ENCODE data around the gene PHKG2. TPM values are rescaled to one million over a fixed set of nuclear protein-coding genes. Genes with fewer than 3 reads are reported as not detected.
A peak's percentile ranks its signal among the peaks of the same experiment; 100 is the strongest.

The PHKG2 gene
- total RNA-seq, 1 donor from 2014 or later = 41.6 TPM

DNA sequence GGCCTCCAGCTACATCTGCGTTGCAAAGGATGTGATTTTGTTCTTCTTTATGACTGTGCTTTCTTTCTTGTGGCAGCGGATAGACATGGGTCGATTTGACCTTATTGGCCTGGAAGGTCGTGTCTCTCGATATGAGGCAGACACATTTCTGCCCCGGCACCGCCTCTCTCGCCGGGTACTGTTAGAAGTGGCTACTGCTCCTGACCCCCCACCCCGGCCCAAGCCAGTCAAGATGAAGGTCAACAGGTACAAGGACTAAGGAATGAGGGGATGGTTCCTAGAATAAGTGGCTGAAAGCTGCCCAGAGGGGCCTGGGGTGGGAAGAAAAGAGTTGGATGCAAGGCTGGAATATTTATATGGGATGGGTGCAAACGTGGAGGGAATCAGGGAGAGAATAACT is 28.1 kb upstream of the PHKG2 start:
- H3K9me3 Mint-ChIP-seq = no peaks in the 10 kb centered on the region
- no peak for DNase-seq (ENCODE audit: low spot score)
- H3K27ac Mint-ChIP-seq = no peak overlapping the region
- intact Hi-C loops (cut with micrococcal nuclease) = no loop called here
- H3K4me1 Mint-ChIP-seq (ENCODE audit: low read depth) = peaks cover 15% of the 10 kb centered on the region
- H3K36me3 Mint-ChIP-seq (ENCODE audit: low read depth) = peaks cover 86% of the 10 kb centered on the region
- no peak overlapping the region for H3K4me3 Mint-ChIP-seq (ENCODE audit: low read depth)
- no peaks in the 10 kb centered on the region for H3K27me3 Mint-ChIP-seq (ENCODE audit: low read depth)

DNA sequence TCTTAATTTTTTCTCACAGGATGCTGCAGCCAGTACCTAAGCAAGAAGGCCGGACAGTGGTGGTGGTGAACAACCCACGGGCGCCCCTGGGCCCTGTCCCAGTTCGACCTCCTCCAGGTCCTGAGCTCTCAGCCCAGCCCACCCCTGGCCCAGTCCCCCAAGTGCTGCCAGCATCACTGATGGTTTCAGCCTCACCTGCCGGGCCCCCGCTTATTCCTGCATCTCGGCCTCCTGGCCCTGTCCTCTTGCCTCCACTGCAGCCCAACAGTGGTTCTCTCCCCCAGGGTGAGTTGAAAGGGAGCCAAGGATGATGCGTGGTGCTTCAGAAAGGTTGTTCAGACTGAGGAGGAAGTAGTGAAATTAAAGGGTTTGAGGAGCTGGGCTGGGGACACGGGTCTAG is 27.5 kb upstream of the PHKG2 start:
- H3K4me1 Mint-ChIP-seq (ENCODE audit: low read depth) = peaks cover 12% of the 10 kb centered on the region
- intact Hi-C loops (cut with micrococcal nuclease) = no loop called here
- H3K27ac Mint-ChIP-seq = no peak overlapping the region
- no peaks in the 10 kb centered on the region for H3K27me3 Mint-ChIP-seq (ENCODE audit: low read depth)
- peaks cover 86% of the 10 kb centered on the region for H3K36me3 Mint-ChIP-seq (ENCODE audit: low read depth)
- H3K4me3 Mint-ChIP-seq (ENCODE audit: low read depth) = no peak overlapping the region
- DNase-seq (ENCODE audit: low spot score) = no peak
- no peaks in the 10 kb centered on the region for H3K9me3 Mint-ChIP-seq

DNA sequence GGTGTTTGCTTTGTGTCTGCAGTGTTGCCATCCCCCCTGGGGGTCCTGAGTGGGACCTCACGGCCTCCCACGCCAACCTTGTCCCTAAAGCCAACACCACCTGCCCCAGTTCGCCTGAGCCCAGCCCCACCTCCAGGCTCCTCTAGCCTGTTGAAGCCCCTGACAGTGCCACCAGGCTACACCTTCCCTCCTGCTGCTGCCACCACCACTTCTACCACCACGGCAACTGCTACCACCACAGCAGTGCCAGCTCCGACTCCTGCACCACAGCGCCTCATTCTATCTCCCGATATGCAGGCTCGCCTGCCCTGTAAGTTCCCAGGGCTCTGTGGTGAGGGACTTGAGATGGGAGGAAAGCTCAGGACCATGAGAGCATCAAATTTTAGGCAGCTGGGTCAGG is 27.1 kb upstream of the PHKG2 start:
- no peak for DNase-seq (ENCODE audit: low spot score)
- Mint-ChIP-seq H3K36me3 (ENCODE audit: low read depth) (peaks cover 86% of the 10 kb centered on the region), H3K4me1 (ENCODE audit: low read depth) (peaks cover 8% of the 10 kb centered on the region), H3K9me3 (no peaks in the 10 kb centered on the region), H3K27me3 (ENCODE audit: low read depth) (no peaks in the 10 kb centered on the region), H3K4me3 (ENCODE audit: low read depth) (no peak overlapping the region), H3K27ac (no peak overlapping the region)
- intact Hi-C loops (cut with micrococcal nuclease) = no loop called here

DNA sequence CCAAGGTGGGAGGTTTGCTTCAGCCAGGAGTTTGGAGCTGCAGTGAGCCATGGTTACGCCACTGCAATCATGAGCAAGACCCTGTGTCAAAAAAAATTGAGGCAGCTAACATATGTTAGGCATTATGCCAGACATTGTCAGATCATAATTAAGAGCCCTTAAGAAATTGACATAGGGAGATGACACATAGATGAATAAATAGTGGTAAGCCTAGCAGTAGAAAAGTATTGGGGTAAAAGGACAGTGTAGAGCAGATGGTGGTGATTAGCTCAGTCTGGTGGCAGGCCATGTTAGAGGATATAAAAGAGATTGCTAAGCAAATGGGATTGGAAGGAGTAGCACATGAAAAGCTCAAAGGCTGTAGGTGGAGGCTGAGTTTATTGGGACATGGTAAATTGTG is 26.6 kb upstream of the PHKG2 start:
- Mint-ChIP-seq H3K27ac (no peak overlapping the region), H3K27me3 (ENCODE audit: low read depth) (no peaks in the 10 kb centered on the region), H3K36me3 (ENCODE audit: low read depth) (peaks cover 83% of the 10 kb centered on the region), H3K9me3 (no peaks in the 10 kb centered on the region), H3K4me3 (ENCODE audit: low read depth) (no peak overlapping the region), H3K4me1 (ENCODE audit: low read depth) (peaks cover 3% of the 10 kb centered on the region)
- intact Hi-C loops (cut with micrococcal nuclease) = no loop called here
- DNase-seq (ENCODE audit: low spot score) = no peak

DNA sequence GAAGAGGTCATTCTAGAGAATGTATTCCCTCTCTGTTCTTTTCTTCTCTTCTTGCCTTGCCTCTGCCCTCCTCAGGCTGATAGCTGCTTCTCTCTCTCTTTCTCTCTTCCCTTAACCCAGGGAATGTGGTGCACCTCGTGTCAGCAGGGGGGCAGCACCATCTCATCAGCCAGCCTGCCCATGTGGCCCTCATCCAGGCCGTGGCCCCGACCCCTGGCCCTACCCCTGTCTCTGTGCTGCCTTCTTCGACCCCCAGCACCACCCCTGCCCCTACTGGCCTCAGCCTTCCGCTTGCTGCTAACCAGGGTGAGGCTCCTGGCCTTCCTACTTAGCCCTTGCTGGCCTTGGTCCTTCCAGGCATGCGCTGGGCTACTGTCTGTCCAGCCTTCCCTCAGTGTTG is 25.8 kb upstream of the PHKG2 start:
- DNase-seq (ENCODE audit: low spot score) = no peak
- Mint-ChIP-seq H3K4me3 (ENCODE audit: low read depth) (no peak overlapping the region), H3K27me3 (ENCODE audit: low read depth) (no peaks in the 10 kb centered on the region), H3K9me3 (no peaks in the 10 kb centered on the region), H3K36me3 (ENCODE audit: low read depth) (peaks cover 83% of the 10 kb centered on the region), H3K4me1 (ENCODE audit: low read depth) (no peaks in the 10 kb centered on the region), H3K27ac (no peak overlapping the region)
- intact Hi-C loops (cut with micrococcal nuclease) = no loop called here

DNA sequence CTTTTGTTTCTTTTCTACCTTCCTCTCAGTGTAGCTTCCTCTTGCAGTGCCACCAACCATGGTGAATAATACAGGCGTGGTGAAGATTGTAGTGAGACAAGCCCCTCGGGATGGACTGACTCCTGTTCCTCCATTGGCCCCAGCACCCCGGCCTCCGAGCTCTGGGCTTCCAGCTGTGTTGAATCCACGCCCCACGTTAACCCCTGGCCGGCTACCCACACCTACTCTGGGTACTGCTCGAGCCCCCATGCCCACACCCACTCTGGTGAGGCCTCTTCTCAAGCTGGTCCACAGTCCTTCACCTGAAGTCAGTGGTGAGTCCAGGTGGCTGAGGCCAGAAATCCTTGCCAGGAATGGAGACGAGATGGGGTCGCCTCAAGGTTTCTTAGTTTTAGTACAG is 25.3 kb upstream of the PHKG2 start:
- H3K4me1 Mint-ChIP-seq (ENCODE audit: low read depth) = no peaks in the 10 kb centered on the region
- peaks cover 85% of the 10 kb centered on the region for H3K36me3 Mint-ChIP-seq (ENCODE audit: low read depth)
- no peak overlapping the region for H3K4me3 Mint-ChIP-seq (ENCODE audit: low read depth)
- no peaks in the 10 kb centered on the region for H3K27me3 Mint-ChIP-seq (ENCODE audit: low read depth)
- no peak overlapping the region for H3K27ac Mint-ChIP-seq
- H3K9me3 Mint-ChIP-seq = no peaks in the 10 kb centered on the region
- intact Hi-C loops (cut with micrococcal nuclease) = no loop called here
- DNase-seq (ENCODE audit: low spot score) = no peak

DNA sequence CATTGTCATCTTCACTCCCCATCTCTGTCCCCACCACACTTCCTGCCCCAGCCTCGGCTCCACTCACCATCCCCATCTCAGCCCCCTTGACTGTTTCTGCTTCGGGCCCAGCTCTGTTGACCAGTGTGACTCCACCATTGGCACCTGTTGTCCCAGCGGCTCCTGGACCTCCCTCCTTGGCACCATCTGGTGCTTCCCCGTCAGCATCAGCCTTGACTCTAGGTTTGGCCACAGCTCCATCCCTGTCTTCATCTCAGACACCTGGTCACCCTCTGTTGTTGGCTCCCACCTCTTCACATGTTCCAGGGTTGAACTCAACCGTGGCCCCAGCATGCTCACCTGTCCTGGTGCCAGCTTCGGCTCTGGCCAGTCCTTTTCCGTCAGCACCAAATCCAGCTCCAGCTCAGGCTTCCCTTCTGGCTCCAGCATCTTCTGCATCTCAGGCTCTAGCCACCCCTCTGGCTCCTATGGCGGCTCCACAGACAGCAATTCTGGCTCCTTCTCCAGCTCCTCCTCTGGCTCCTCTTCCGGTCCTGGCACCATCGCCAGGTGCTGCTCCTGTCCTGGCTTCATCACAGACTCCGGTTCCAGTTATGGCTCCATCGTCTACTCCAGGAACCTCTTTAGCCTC is 24.4 kb upstream of the PHKG2 start:
- Mint-ChIP-seq H3K27me3 (ENCODE audit: low read depth) (no peaks in the 10 kb centered on the region), H3K36me3 (ENCODE audit: low read depth) (peaks cover 87% of the 10 kb centered on the region), H3K27ac (peak overlapping the region; percentile 39), H3K4me1 (ENCODE audit: low read depth) (peaks cover 1% of the 10 kb centered on the region), H3K9me3 (no peaks in the 10 kb centered on the region), H3K4me3 (ENCODE audit: low read depth) (no peak overlapping the region)
- no peak for DNase-seq (ENCODE audit: low spot score)
- intact Hi-C loops (cut with micrococcal nuclease) = no loop called here

DNA sequence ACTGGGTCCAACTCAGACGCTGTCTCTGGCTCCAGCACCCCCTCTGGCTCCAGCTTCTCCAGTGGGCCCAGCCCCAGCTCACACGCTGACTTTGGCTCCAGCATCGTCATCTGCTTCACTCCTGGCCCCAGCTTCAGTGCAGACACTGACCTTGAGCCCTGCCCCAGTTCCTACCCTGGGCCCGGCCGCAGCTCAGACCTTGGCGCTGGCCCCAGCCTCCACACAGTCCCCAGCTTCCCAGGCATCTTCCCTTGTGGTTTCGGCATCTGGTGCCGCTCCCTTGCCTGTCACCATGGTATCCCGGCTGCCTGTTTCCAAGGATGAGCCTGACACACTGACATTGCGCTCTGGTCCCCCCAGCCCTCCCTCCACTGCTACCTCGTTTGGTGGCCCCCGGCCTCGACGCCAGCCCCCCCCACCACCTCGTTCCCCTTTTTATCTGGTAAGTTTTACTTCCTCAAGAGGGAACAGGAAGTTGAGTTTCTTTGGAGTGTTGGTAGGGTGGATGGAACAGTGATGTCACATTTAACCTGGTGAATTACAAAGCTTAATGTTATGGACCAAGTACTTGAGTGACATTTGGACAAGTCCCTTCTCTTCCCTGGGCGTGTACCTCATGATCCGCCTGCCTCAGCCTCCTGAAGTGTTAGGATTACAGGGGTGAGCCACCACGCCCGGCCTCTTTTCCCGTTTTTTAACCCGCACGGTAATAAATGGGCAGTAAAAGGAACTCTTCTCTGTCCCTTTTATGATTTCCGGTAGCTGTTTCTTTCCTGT is 23.4 kb upstream of the PHKG2 start:
- peaks cover 1% of the 10 kb centered on the region for H3K4me1 Mint-ChIP-seq (ENCODE audit: low read depth)
- H3K4me3 Mint-ChIP-seq (ENCODE audit: low read depth) = no peak overlapping the region
- intact Hi-C loops (cut with micrococcal nuclease) = no loop called here
- no peak overlapping the region for H3K27ac Mint-ChIP-seq
- peaks cover 93% of the 10 kb centered on the region for H3K36me3 Mint-ChIP-seq (ENCODE audit: low read depth)
- no peaks in the 10 kb centered on the region for H3K27me3 Mint-ChIP-seq (ENCODE audit: low read depth)
- no peaks in the 10 kb centered on the region for H3K9me3 Mint-ChIP-seq
- DNase-seq (ENCODE audit: low spot score) = no peak

DNA sequence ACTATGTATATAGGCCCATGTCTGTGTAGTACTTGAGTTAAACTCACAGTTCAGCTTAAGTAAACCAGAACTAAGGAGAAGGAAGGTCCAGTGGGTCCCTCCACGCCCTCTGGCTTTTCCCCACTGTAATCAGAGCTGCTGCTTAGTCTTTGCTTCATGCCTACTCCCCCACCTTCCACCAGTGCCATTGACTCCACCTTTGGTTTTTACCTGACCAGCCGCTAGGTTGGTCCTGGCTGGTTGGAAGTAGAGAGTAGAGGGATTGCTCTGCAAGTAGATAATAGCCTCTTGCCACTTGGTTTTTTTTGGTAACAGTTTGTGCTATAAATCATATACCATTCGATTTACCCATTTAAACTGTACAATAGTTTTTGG is 22.8 kb upstream of the PHKG2 start:
- H3K4me1 Mint-ChIP-seq (ENCODE audit: low read depth) = peaks cover 1% of the 10 kb centered on the region
- no peaks in the 10 kb centered on the region for H3K27me3 Mint-ChIP-seq (ENCODE audit: low read depth)
- H3K36me3 Mint-ChIP-seq (ENCODE audit: low read depth) = peaks cover 93% of the 10 kb centered on the region
- no peak overlapping the region for H3K4me3 Mint-ChIP-seq (ENCODE audit: low read depth)
- H3K27ac Mint-ChIP-seq = no peak overlapping the region
- no peak for DNase-seq (ENCODE audit: low spot score)
- H3K9me3 Mint-ChIP-seq = no peaks in the 10 kb centered on the region
- intact Hi-C loops (cut with micrococcal nuclease) = no loop called here

DNA sequence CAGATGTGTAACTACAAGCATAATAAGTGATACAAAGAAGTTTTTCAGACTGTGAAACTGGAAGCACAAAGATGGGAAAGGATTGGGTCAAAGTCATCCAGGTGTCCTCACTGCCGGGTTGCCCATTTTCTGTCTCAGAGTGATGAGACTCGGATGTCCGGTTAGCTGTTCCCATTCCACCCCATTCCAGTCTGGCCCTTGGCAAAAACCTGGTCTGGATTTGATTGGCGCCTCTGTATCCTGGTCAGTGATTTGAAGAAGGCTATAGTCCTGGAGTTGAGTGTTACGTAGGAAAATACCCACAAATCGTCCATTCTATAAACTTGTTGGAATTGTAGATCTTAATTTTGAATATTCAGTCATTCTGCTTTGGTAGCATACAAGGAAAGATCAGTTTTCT is 19.9 kb upstream of the PHKG2 start:
- Mint-ChIP-seq H3K9me3 (no peaks in the 10 kb centered on the region), H3K36me3 (ENCODE audit: low read depth) (peaks cover 86% of the 10 kb centered on the region), H3K27me3 (ENCODE audit: low read depth) (no peaks in the 10 kb centered on the region), H3K4me3 (ENCODE audit: low read depth) (no peak overlapping the region), H3K4me1 (ENCODE audit: low read depth) (peaks cover 5% of the 10 kb centered on the region), H3K27ac (no peak overlapping the region)
- intact Hi-C loops (cut with micrococcal nuclease) = no loop called here
- no peak for DNase-seq (ENCODE audit: low spot score)

DNA sequence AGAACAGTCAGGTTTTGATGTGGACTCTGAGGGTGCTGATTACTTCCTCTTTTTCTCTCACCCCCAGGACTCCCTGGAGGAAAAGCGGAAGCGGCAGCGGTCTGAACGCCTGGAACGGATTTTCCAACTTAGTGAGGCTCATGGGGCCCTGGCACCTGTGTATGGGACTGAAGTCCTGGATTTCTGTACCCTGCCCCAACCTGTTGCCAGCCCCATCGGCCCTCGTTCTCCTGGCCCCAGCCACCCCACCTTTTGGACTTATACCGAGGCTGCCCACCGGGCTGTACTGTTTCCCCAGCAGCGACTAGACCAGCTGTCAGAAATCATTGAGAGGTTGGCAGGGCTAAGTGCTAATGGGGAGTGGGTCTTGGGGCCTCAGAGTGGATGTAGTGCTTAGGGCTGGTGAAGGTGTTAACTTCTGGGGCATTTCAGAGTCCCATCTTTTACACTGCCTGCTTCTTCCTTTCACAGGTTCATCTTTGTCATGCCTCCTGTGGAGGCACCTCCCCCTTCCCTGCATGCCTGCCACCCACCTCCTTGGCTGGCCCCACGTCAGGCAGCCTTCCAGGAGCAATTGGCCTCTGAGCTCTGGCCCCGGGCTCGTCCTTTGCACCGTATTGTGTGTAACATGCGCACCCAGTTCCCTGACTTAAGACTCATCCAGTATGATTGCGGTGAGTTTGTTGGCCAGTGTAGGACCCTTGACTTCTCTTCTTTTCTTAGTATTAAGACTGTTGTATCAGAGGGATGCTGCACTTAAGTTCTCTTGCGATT is 19.1 kb upstream of the PHKG2 start:
- H3K27ac Mint-ChIP-seq = no peak overlapping the region

DNA sequence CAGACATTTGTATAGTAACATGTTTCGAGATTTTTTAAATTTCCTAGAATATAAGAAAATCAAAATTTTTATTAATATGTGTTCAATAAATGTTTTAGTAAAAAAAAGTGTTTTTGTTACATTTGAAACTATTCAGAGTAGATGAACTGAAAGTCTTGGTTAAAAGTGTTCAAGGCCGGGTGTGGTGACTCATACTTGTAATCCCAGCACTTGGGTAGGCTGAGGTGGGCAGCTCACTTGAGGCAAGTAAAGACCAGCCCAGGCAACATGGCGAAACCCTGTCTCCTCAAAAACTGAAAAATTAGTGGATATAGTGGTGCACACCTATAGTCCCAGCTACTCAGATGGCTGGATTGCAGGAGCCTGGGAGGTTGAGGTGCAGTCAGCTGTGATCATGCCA is 16.8 kb upstream of the PHKG2 start:
- Mint-ChIP-seq H3K27me3 (ENCODE audit: low read depth) (no peaks in the 10 kb centered on the region), H3K36me3 (ENCODE audit: low read depth) (peaks cover 84% of the 10 kb centered on the region), H3K27ac (no peak overlapping the region)

More for the DNA sequence above, 19.1 kb upstream of the PHKG2 start:
- no peak overlapping the region for H3K4me3 Mint-ChIP-seq (ENCODE audit: low read depth)
- DNase-seq (ENCODE audit: low spot score) = no peak
- no peaks in the 10 kb centered on the region for H3K27me3 Mint-ChIP-seq (ENCODE audit: low read depth)
- peaks cover 85% of the 10 kb centered on the region for H3K36me3 Mint-ChIP-seq (ENCODE audit: low read depth)
- no peaks in the 10 kb centered on the region for H3K9me3 Mint-ChIP-seq
- H3K4me1 Mint-ChIP-seq (ENCODE audit: low read depth) = peaks cover 5% of the 10 kb centered on the region
- intact Hi-C loops (cut with micrococcal nuclease) = no loop called here

More for the DNA sequence above, 16.8 kb upstream of the PHKG2 start:
- Mint-ChIP-seq H3K9me3 (no peaks in the 10 kb centered on the region), H3K4me3 (ENCODE audit: low read depth) (no peak overlapping the region), H3K4me1 (ENCODE audit: low read depth) (peaks cover 5% of the 10 kb centered on the region)
- no peak for DNase-seq (ENCODE audit: low spot score)
- intact Hi-C loops (cut with micrococcal nuclease) = no loop called here

All from activated T-helper 2 cell treated with anti-CD3 and anti-CD28 coated beads, Interferon-gamma antibody, Interleukin-2, Interleukin-4, amounts not matched to agents 10 μg/mL and 5 μg/mL and 100 μg/mL, durations not matched to agents 14 hours and 24 hours and 36 hours (primary cell).